Peyer's patch (tissue), 4 donors: Measurements from ENCODE around the gene CD247.

Experiments
- CTCF ChIP-seq, 6 experiments: fragments of 450-650 bp in 4 of 6; fragments of 200-600 bp in 2 of 6; sonication (generic) in 1 of 6; IDR thresholded peaks; one replicate each; pipeline ENCODE4 v1.5.1; 2017 to 2019; ENCODE audit warnings: antibody characterized with exemption in 6 of 6, mild to moderate bottlenecking in 3 of 6, moderate library complexity in 1 of 6
- POLR2A ChIP-seq, 2 donors: fragments of 450-650 bp; IDR thresholded peaks; one replicate each; pipeline ENCODE4 v1.5.1; 2017; ENCODE audit warnings: antibody characterized with exemption in 2 of 2, mild to moderate bottlenecking in 2 of 2, moderate library complexity in 2 of 2

DNA sequence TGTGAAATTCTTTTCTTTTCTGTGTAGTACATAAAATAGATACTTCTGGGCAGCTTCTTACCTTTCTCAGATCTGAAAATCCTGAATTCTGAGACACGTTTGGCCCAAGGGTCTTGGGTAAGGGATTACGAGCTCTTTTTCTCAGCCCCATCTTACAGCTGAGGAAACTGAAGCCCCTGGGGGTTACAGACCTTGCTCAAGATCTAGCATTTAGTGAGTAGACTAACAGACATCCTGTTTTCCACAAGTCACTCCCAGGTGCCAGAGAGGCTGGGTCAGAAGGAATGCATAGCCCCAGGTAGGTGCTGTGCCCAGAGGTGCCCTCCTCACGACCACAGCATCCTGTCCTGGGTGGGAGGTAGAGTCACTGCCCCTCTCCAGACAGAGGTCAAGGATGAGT is 48.4 kb upstream of the CD247 start:
- TF ChIP-seq POLR2A (IDR thresholded peaks at IDR 0.05), result no peak
- TF ChIP-seq CTCF (IDR thresholded peaks at IDR 0.05), result no peak
